DMS79 (cell line): ENCODE results near the gene MAN1A1.

Experiments used
- DNase-seq: peaks from one replicate; lab custom pipeline; 2025; lab: John Stamatoyannopoulos, UW

Gene MAN1A1

GRCh38 chr6:119325559-119326265 lies 23.8 kb downstream of the MAN1A1 start:
- DNase-seq: no peak

DNA sequence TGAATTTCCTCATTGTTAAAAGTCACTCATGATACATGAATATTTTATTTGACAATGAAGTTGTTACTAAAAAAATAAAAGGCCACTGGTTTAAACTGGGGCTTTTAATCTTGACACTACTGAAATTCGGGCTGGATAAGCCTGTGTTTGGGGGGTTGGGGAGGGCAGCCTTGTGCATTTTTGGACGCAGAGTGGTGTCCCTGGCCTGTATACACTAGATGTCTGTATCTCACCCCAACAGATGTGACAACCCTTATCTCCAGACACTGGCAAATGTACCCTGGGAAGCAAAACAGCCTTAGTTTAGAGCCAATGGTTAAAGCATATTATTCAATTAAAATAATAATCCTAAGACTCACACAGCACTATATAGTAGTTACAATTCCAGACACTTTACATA lies 24.8 kb downstream of the MAN1A1 start:
- no peak for DNase-seq

DNA sequence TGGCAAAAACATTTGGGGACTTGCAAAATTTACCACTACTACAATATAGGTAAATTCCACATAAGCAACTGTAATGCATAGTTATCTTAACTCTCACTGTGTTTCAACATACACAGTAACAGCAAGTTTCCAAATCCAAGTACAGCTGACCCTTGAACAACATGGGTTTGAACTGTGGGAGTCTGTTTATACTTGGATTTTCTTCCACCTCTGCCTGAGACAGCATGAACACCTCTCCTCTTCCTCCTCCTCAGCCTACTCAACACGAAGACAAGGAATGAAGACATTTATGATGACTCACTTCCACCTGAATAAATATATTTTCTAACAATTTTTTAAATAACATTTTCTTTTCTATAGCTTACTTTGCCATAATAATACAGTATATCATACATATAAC lies 25.6 kb downstream of the MAN1A1 start:
- DNase-seq: no peak

DNA sequence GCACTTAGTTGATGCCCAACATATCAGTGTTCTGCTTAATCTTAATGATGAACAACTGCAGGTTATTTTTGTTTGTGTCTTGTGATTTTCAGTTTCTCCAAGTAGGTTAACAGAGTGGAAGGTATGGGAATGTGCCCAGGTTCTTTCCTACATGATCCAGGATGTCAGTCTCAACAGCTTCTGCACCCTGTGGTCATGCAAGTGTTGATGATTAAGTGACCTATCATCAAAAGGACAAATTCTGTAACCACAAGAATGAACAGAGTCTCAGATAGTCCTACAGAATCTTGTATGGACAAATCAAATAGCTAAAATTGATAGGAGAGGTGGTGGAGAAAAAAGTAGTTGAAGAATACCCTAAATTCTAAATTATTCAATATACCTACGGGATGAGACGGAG lies 26.1 kb downstream of the MAN1A1 start:
- no peak for DNase-seq

GRCh38 chr6:119322715-119323350 lies 26.7 kb downstream of the MAN1A1 start:
- DNase-seq: no peak

- DNase-seq: no peak
Observed at GRCh38 chr6:119322034-119322433, 27.5 kb downstream of the MAN1A1 start.

GRCh38 chr6:119319694-119320093 lies 29.9 kb downstream of the MAN1A1 start:
- DNase-seq: no peak

DNA sequence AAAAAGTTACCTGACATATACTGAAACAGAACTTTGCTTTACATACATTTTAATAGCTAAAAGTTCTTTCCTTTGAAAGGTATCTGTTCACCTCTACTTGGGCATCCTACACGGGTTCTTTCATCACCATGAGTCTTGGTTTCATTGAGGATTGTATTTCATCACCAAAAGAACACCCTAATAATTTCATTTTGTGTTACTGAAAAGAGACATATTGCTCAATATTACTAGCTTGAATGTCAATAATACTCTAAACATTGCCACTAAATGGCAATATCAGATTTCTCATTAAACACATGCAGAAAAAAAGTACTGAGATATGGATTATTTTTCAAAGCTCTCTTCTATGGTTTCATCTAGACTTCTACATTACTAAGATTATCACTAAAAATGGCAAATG lies 30.8 kb downstream of the MAN1A1 start:
- no peak for DNase-seq

- DNase-seq: no peak
Observed at GRCh38 chr6:119318176-119318575, 31.4 kb downstream of the MAN1A1 start.

DNA sequence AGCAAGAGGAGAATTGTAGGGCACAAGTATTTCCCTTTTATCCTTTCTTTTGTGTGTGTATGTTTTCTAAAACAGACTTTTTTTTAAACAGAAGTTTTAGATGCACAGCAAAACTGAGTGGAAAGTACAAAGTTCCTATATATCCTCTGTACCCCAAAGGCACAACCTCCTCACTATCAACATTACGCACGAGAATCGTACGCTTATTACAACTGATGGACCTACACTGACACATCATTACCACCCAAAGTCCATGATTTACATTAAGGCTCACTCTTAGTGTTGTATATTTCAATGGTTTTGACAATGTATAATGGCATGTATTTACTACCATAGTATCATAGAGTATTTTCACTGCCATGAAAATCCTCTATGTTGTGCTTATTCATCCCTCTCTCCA lies 32.6 kb downstream of the MAN1A1 start:
- no peak for DNase-seq

GRCh38 chr6:119314885-119315272 lies 34.7 kb downstream of the MAN1A1 start:
- no peak for DNase-seq

DNA sequence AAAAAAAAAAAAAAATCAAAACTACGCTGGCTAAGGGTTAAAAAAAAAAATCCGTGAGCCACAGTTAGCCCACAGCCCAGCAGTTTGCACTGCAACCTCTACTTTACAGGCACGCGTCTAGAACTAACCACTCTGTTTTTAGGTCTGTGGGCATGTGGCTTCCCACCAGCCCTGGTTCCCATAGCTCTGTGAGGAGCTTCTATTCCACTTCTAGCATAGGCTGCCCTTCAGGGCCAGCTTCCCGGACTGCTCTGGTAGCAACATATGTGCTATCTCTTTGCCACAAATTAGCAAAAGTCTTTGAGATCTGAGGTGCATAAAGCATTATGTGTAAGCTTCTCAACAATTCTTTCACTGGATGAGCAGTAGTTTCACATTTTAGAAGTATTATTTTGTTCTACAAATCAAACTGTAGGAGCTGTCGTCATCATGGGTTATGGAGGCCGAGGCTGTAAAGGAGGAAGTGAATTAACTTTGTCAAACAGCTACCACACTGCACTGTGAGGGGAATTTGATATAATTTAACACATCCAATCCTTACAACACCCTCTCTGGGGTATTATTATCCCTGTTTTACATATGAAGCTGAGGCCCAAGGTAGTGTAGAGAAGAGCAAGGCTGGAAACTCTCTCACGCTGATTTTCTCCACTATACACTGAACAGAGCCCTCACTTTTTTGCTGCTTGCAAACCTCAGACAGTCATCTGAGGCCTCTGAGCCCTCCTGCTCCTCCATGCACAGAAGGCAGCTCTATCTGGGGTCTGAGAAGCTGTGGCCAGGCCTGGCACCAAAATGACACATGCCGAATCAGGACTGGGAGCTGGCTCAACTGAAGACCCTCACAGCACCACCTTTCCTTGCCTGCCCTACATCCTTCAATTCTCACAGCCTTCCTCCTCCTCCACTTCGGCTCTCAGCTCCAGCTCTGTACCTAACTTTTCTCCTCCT lies 35.4 kb downstream of the MAN1A1 start:
- DNase-seq: no peak

DNA sequence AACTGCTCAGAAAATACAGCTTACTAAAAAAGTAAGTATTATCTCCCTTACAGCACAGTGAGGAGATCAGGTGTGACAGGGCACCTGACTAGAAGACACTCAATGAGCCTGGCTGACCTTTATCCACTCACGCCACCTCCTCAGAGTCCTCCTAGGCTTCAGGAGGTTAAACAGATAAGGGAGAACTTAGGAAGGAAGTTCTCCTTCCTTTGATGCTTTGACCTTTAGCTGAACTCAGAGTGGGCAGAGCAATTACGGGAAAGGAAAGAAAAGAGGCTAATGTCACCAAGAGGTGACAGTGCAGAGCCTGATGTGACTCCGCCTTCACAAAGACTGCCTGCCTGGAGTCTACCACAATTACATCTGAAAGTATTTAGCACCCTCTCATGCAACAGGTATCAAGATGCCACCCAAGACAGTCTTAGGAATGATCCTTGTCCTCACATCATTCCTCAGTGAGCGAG lies 36.7 kb downstream of the MAN1A1 start:
- no peak for DNase-seq

DNA sequence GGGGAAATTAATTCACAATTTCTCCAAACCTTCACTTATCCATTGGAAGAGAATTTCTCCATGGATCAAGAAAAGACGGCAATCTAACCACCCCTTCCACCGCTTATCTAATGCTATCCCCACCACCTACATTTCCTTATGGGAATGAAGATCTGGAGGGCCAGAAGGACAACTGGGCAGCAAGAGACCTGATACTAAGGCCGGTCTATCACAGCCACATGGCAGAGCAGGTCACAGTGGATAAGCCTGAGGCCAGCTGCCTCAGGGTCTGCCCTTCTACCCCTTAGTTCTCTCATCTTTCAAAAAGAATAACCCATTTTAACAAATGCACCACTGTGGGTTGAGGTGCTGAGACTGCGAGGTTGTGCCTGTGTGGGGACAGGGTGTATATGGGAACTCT lies 37.1 kb downstream of the MAN1A1 start:
- DNase-seq: no peak

- DNase-seq: no peak
Observed at GRCh38 chr6:119311514-119312142, 37.9 kb downstream of the MAN1A1 start.

GRCh38 chr6:119310486-119311036 lies 39.0 kb downstream of the MAN1A1 start:
- DNase-seq: no peak

DNA sequence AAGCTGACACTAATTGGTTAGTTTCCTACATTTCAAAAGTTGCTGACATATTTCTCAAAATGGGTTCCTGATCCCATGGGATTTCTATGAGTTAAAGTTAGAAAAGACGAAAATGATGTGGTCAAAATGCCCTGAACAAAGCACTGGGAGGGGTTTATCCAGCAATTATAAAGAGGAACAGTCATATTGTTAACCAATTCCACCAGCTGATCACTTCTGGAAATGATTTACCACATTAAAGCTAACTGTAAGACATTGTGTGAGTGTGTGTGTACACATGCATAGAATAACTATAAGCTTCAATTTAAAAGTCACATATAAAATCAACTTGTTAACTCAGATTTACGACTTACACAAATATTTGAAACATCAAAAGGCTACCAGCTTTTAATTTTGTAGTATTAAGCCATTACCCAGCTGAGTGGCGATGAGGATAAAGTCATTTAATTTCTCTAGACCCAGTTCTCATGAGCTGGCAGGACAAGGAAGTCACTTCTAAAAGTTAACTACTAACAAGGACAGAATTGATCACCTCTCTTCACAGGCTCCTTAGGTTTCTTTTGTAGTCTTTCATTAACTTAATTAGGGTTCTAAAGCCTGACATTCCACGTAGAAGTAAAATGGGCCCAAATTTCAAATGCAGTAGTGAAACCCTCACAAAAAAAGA lies 40.4 kb downstream of the MAN1A1 start:
- no peak for DNase-seq

- no peak for DNase-seq
Observed at GRCh38 chr6:119308048-119308570, 41.5 kb downstream of the MAN1A1 start.

DNA sequence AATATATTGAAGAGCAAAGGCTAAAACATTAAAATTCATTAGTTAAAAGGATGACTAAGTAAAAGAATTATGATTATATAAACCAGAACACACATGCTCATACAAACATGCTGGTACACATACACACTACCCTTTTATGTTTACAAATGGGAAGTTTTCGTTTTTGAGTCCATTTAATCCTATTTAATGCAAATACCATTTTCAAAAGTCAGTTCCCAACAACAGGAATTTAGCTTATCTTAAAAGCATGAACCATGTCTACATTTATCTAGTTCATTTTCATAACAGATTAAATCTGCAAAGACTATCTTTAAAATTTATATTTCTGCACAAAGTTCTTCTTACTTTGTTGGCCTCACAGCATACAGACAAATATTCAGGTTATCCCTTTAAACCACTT lies 42.5 kb downstream of the MAN1A1 start:
- no peak for DNase-seq

GRCh38 chr6:119306396-119306968 lies 43.1 kb downstream of the MAN1A1 start:
- DNase-seq: no peak
